GM18907 (cell line): ENCODE results near the gene RNF167.

Experiments
- ATAC-seq: cut with Tn5 transposase; IDR thresholded peaks from one replicate; pipeline ENCODE4 v1.9.1; 2021; ENCODE audit warnings: mild to moderate bottlenecking, moderate library complexity; ENCODE audit not compliant: unreplicated experiment

The RNF167 gene

DNA sequence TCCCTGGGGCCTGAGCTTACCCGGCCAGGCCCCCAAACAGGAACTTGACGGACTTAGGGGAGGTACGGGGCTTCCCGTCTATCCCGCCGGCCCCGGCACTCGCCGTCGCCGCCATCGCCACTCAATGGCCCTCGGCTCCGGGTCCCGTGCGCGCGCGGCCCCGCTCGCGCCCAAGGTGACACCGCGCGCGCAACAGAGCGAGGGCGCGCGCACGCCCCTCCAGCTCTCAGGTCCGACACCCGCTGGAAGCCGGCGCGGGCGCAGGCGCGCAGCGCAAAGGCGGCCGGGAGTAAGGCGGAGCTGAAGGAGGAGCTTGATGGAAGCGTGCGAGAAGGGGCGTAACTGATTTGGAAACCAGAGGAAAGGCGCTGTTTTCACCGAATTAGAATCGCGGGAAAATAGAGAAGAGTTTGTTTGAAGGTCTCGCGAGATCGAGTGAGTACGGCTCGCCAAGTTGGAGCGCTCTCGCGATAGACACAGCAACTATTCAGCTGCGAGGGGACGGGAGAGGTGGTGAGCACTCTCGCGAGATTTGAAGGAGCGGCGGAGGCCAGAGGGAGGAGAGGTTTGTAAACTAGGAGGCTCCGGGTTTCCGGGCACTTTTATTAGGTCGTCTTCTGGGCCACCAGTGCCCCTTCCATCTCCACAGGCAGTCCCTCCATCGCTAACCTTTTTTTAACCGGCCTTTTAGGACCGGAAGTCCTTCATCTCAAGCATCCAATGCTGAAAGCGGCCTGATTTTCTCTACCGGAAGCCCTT, at the start of gene RNF167, which contains the start of gene SLC25A11:
TSS of gene RNF167 (plus strand) at position 473 of the 759 bp plus-strand sequence. CDS start 642 bp downstream, outside the sequence.
TSS of gene SLC25A11 (minus strand) at position 251 of the 759 bp plus-strand sequence. CDS start at position 115, 136 bp downstream.
- ATAC-seq: peak; percentile 70

GRCh38 chr17:4891411-4892410, 48.4 kb upstream of the RNF167 start:
- ATAC-seq: no peak

DNA sequence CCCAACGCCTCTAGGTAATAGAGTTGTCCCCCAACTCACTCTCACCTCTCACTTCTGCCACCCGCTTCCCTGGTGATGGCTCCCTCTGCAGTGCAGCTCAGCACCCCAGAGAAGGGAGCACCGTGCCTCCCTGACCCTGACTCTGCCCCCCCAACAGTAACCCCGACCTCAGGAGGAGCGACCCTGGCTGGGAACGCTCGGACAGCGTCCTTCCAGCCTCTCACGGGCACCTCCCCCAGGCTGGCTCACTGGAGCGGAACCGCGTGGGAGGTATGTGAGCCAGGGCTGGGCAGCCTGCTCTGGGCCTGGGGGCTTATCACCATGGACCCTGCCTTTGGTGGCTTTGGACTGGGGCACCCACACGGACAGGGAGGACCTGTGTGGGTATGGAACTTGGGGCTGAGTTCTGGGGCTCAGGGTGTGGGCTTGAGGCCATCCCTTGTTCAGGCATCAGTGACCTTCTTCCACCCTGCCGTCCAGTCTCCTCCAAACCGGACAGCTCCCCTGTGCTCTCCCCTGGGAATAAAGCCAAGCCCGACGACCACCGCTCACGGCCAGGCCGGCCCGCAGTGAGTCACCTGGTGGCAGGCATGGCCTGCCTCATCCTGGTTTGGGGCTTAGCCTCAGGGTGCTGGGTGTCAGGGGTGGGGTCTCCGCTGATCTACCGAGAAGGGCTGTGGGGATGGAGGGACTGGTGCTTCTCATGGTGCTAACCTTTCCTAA, 47.4 kb upstream of the RNF167 start:
- ATAC-seq: no peak

DNA sequence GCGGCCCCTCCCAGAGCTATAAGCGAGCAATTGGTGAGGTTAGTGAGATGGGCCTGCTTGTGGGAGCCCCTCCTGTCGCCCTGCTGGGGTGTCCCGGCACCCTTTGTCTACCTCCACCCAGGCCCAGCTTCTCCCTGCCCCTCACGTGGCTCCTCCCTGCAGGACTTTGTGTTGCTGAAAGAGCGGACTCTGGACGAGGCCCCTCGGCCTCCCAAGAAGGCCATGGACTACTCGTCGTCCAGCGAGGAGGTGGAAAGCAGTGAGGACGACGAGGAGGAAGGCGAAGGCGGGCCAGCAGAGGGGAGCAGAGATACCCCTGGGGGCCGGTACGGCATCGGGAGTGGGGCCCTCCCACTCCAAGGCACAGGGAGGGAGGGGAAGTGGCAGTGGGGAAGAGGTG, 46.8 kb upstream of the RNF167 start:
- ATAC-seq: no peak

- no peak for ATAC-seq
These were observed 46.1 kb upstream of the RNF167 start for GRCh38 chr17:4893721-4894560.

DNA sequence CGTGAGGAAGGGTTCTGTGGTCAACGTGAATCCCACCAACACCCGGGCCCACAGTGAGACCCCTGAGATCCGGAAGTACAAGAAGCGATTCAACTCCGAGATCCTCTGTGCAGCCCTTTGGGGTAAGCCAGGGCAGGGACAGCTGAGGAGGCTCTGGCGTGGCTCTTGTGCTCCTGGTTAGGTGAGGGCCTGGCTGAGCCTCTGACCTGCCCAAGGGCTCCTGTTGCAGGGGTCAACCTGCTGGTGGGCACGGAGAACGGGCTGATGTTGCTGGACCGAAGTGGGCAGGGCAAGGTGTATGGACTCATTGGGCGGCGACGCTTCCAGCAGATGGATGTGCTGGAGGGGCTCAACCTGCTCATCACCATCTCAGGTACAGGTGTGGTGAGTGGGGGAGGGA, 44.9 kb upstream of the RNF167 start:
- ATAC-seq: no peak

- ATAC-seq: no peak
These were observed 44.3 kb upstream of the RNF167 start for GRCh38 chr17:4895657-4896331.

GRCh38 chr17:4896332-4897197, 43.5 kb upstream of the RNF167 start:
- no peak for ATAC-seq

- ATAC-seq: no peak
These were observed 42.8 kb upstream of the RNF167 start for GRCh38 chr17:4897198-4897687.

DNA sequence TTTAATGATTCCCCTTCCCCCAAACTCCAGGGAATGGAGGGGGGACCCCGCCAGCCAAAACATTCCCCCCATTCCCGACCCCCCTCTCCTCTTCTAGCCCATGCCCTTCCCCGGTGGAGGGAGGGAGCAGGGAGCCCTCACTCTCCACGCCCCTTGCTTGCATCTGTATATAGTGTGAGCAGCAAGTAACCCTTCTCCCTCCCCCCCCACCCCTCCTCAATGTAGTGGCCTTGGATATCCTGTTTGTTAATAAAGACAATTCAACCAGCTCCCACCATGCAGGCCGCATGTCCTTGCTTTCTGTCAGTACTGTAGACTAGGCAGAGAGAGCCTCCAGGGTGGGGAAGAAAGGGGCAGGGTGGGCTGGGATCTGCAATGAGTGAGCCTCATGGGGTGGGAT, 42.3 kb upstream of the RNF167 start:
- no peak for ATAC-seq

- ATAC-seq: no peak
These were observed 41.7 kb upstream of the RNF167 start for GRCh38 chr17:4898351-4898750.

DNA sequence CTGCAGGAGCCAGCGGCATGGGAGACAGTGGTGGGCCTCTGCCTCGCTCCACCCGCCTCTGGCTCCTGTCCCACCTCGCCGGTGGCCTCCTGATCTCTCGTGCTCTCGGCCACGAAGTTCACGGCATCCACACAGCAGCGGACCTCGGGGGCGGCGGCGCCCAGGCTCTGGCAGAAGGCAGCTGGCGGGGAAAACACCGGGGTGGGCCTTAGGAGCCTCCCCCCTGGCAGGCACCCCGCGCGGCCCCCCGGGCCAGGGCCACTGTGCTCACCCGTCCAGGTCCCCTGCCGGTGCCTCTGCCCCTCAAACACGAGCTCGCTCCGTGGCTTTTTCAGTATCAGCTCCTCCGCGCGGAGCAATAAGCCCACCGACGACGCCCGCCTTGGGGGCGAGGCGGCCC, 41.1 kb upstream of the RNF167 start:
- ATAC-seq: no peak

GRCh38 chr17:4899341-4900230, 40.5 kb upstream of the RNF167 start, which contains the start of gene C17orf107:
Gene C17orf107, plus strand, starts transcription at chr17:4899536. Its CDS starts 227 bp downstream, at chr17:4899763.
- ATAC-seq: peak; percentile 35

GRCh38 chr17:4900231-4901107, 39.6 kb upstream of the RNF167 start:
- ATAC-seq: no peak

- no peak for ATAC-seq
These were observed 38.9 kb upstream of the RNF167 start for GRCh38 chr17:4901108-4901647.
